BLaER1 treated with 17β-estradiol and CSF1 and Interleukin-3, amounts not matched to agents 10 nM and 100 nM (cell line): Measurements from ENCODE around the gene SEMA4D.
"Not testable (repeated sequence)": the region's sequence is repeated elsewhere in the genome, so short reads cannot be mapped to it uniquely, and the experiment has no call there.

Experiments used
- H3K27ac ChIP-seq, 11 experiments: shearing (Covaris generic); formaldehyde crosslinking; 2 replicates each; pipeline ENCODE4 v1.8.1; 2022
- H3K27me3 ChIP-seq, 11 experiments: shearing (Covaris generic); formaldehyde crosslinking; 2 replicates each; pipeline ENCODE4 v1.8.1; 2022
- H3K36me3 ChIP-seq, 11 experiments: shearing (Covaris generic); formaldehyde crosslinking; 2 replicates each; pipeline ENCODE4 v1.8.1; 2022
- H3K4me1 ChIP-seq, 10 experiments: shearing (Covaris generic); formaldehyde crosslinking; 2 replicates each; pipeline ENCODE4 v1.8.1; 2022
- H3K4me2 ChIP-seq, 11 experiments: shearing (Covaris generic); formaldehyde crosslinking; 2 replicates each; pipeline ENCODE4 v1.8.1; 2022
- H3K4me3 ChIP-seq, 10 experiments: shearing (Covaris generic); formaldehyde crosslinking; 2 replicates each; pipeline ENCODE4 v1.8.1; 2022
- H3K9ac ChIP-seq, 11 experiments: shearing (Covaris generic); formaldehyde crosslinking; 2 replicates each; pipeline ENCODE4 v1.8.1; 2022
- H3K9me3 ChIP-seq, 11 experiments: shearing (Covaris generic); formaldehyde crosslinking; replicated peaks in 1 of 11; 2 replicates each; pipeline ENCODE4 v1.8.1; 2022
- H4K20me1 ChIP-seq, 11 experiments: shearing (Covaris generic); formaldehyde crosslinking; 2 replicates each; pipeline ENCODE4 v1.8.1; 2022
- Cebpa-rat ChIP-seq, 11 experiments: shearing (Covaris generic); IDR thresholded peaks; 2 replicates each; pipeline ENCODE4 v1.8.1; 2022

Gene SEMA4D

GRCh38 chr9:89478821-89479668, 18.9 kb downstream of the SEMA4D start:
- Histone ChIP-seq H3K36me3 (peaks cover 0 to 60% (median 14%) of the 10 kb centered on the region in 11 experiments; a peak in 16 of 22 replicates), H3K27ac (peak overlapping the region in 9 of 11 experiments; percentile 22 to 70 (median 56); a peak in 17 of 22 replicates), H3K4me1 (peaks cover 44 to 84% (median 79%) of the 10 kb centered on the region in 10 experiments), H3K4me3 (no peak overlapping the region), H3K4me2 (peak overlapping the region; percentile 12 to 92 (median 56); a peak in 21 of 22 replicates), H3K9ac (0 out of 22 replicates have a peak overlapping the region, but pooled peaks of 1 of the 11 experiments have one; percentile 2), H4K20me1 (peaks cover 0 to 62% (median 11%) of the 10 kb centered on the region in 11 experiments; a peak in 9 of 22 replicates), H3K27me3 (no peaks in the 10 kb centered on the region), H3K9me3 (peaks cover 3 to 20% (median 8%) of the 10 kb centered on the region in 11 experiments; a peak in 14 of 22 replicates)
- no peak for TF ChIP-seq Cebpa-rat (IDR thresholded peaks at IDR 0.05)

GRCh38 chr9:89477811-89478630, 19.9 kb downstream of the SEMA4D start:
- peak overlapping the region in 9 of 11 experiments; percentile 15 to 68 (median 57); a peak in 17 of 22 replicates for H3K27ac ChIP-seq
- H3K27me3 ChIP-seq, result no peaks in the 10 kb centered on the region
- peaks cover 0 to 69% (median 14%) of the 10 kb centered on the region in 11 experiments; a peak in 16 of 22 replicates for H3K36me3 ChIP-seq
- peaks cover 34 to 77% (median 69%) of the 10 kb centered on the region in 10 experiments for H3K4me1 ChIP-seq
- H4K20me1 ChIP-seq, result peaks cover 0 to 55% (median 5%) of the 10 kb centered on the region in 11 experiments; a peak in 9 of 22 replicates
- H3K9me3 ChIP-seq, result peaks cover 3 to 20% (median 8%) of the 10 kb centered on the region in 11 experiments; a peak in 14 of 22 replicates
- H3K4me3 ChIP-seq, result peak overlapping the region in 2 of 10 experiments; percentile 2 to 27; a peak in 2 of 20 replicates
- peak in 1 of 11 experiments; percentile 65; a peak in 2 of 22 replicates for TF ChIP-seq Cebpa-rat (IDR thresholded peaks at IDR 0.05)
- H3K9ac ChIP-seq, result peak overlapping the region in 9 of 11 experiments; percentile 0 to 58 (median 23); a peak in 13 of 22 replicates
- H3K4me2 ChIP-seq, result peak overlapping the region; percentile 59 to 92 (median 71)

GRCh38 chr9:89477384-89477783, 20.5 kb downstream of the SEMA4D start:
- Histone ChIP-seq H3K9me3 (peaks cover 3 to 20% (median 8%) of the 10 kb centered on the region in 11 experiments; a peak in 14 of 22 replicates), H3K27ac (peak overlapping the region in 9 of 11 experiments; percentile 15 to 68 (median 57); a peak in 16 of 22 replicates), H3K4me1 (peaks cover 30 to 70% (median 63%) of the 10 kb centered on the region in 10 experiments), H3K36me3 (peaks cover 0 to 75% (median 18%) of the 10 kb centered on the region in 11 experiments; a peak in 16 of 22 replicates), H3K4me2 (peak overlapping the region; percentile 59 to 92 (median 71)), H4K20me1 (peaks cover 0 to 50% (median 5%) of the 10 kb centered on the region in 11 experiments; a peak in 9 of 22 replicates), H3K4me3 (no peak overlapping the region), H3K27me3 (no peaks in the 10 kb centered on the region), H3K9ac (peak overlapping the region in 8 of 11 experiments; percentile 0 to 58 (median 22); a peak in 5 of 22 replicates)
- TF ChIP-seq Cebpa-rat (IDR thresholded peaks at IDR 0.05), result no peak

- peaks cover 0 to 46% (median 5%) of the 10 kb centered on the region in 11 experiments; a peak in 10 of 22 replicates for H4K20me1 ChIP-seq
- no peak for TF ChIP-seq Cebpa-rat (IDR thresholded peaks at IDR 0.05)
- H3K4me3 ChIP-seq, result no peak overlapping the region
- peak overlapping the region; percentile 59 to 92 (median 71); a peak in 21 of 22 replicates for H3K4me2 ChIP-seq
- H3K27ac ChIP-seq, result peak overlapping the region in 4 of 11 experiments; percentile 23 to 68 (median 44); a peak in 1 of 22 replicates
- H3K27me3 ChIP-seq, result no peaks in the 10 kb centered on the region
- no peak overlapping the region for H3K9ac ChIP-seq
- H3K36me3 ChIP-seq, result peaks cover 0 to 70% (median 21%) of the 10 kb centered on the region in 11 experiments; a peak in 16 of 22 replicates
- H3K9me3 ChIP-seq, result peaks cover 3 to 20% (median 8%) of the 10 kb centered on the region in 11 experiments; a peak in 14 of 22 replicates
- peaks cover 30 to 68% (median 61%) of the 10 kb centered on the region in 10 experiments for H3K4me1 ChIP-seq
Observed at GRCh38 chr9:89476546-89476945, 21.4 kb downstream of the SEMA4D start.

GRCh38 chr9:89475891-89476440, 21.9 kb downstream of the SEMA4D start:
- TF ChIP-seq Cebpa-rat (IDR thresholded peaks at IDR 0.05), result no peak
- H3K4me2 ChIP-seq, result peak overlapping the region in 9 of 11 experiments; percentile 11 to 92 (median 69); a peak in 12 of 22 replicates
- H3K36me3 ChIP-seq, result peaks cover 0 to 65% (median 21%) of the 10 kb centered on the region in 11 experiments; a peak in 15 of 22 replicates
- no peak overlapping the region for H3K9ac ChIP-seq
- H3K4me1 ChIP-seq, result peaks cover 35 to 68% (median 61%) of the 10 kb centered on the region in 10 experiments
- H3K4me3 ChIP-seq, result no peak overlapping the region
- H3K27ac ChIP-seq, result peak overlapping the region in 2 of 11 experiments; percentile 23 to 57; a peak in 2 of 22 replicates
- no peaks in the 10 kb centered on the region for H3K27me3 ChIP-seq
- H3K9me3 ChIP-seq, result peaks cover 3 to 16% (median 7%) of the 10 kb centered on the region in 11 experiments; a peak in 14 of 22 replicates
- H4K20me1 ChIP-seq, result peaks cover 0 to 52% (median 6%) of the 10 kb centered on the region in 11 experiments; a peak in 9 of 22 replicates

- Histone ChIP-seq H3K27ac (peak overlapping the region in 7 of 11 experiments; percentile 9 to 57 (median 31); a peak in 9 of 22 replicates), H3K4me2 (peak overlapping the region in 2 of 11 experiments; percentile 2 to 8; a peak in 2 of 22 replicates), H3K9ac (peak overlapping the region in 1 of 11 experiments; percentile 29; a peak in 1 of 22 replicates), H4K20me1 (peaks cover 0 to 59% (median 6%) of the 10 kb centered on the region in 11 experiments; a peak in 9 of 22 replicates), H3K27me3 (no peaks in the 10 kb centered on the region), H3K4me1 (peaks cover 45 to 76% (median 70%) of the 10 kb centered on the region in 10 experiments), H3K36me3 (peaks cover 0 to 60% (median 21%) of the 10 kb centered on the region in 11 experiments; a peak in 14 of 22 replicates), H3K4me3 (no peak overlapping the region), H3K9me3 (peaks cover 0 to 7% (median 6%) of the 10 kb centered on the region in 11 experiments; a peak in 11 of 22 replicates)
- no peak for TF ChIP-seq Cebpa-rat (IDR thresholded peaks at IDR 0.05)
Observed at GRCh38 chr9:89474939-89475338, 23.0 kb downstream of the SEMA4D start.

GRCh38 chr9:89473762-89474469, 24.0 kb downstream of the SEMA4D start:
- Histone ChIP-seq H4K20me1 (peaks cover 0 to 68% (median 6%) of the 10 kb centered on the region in 11 experiments; a peak in 9 of 22 replicates), H3K36me3 (peaks cover 0 to 55% (median 21%) of the 10 kb centered on the region in 11 experiments; a peak in 14 of 22 replicates), H3K27ac (peak overlapping the region in 4 of 11 experiments; percentile 23 to 57 (median 32); a peak in 4 of 22 replicates), H3K4me1 (peaks cover 52 to 81% (median 74%) of the 10 kb centered on the region in 10 experiments), H3K4me3 (no peak overlapping the region), H3K4me2 (no peak overlapping the region), H3K9ac (no peak overlapping the region), H3K9me3 (peaks cover 0 to 2% (median 1%) of the 10 kb centered on the region in 11 experiments; a peak in 9 of 22 replicates), H3K27me3 (no peaks in the 10 kb centered on the region)
- no peak for TF ChIP-seq Cebpa-rat (IDR thresholded peaks at IDR 0.05)

GRCh38 chr9:89471796-89472320, 26.1 kb downstream of the SEMA4D start:
- not testable (repeated sequence) for H3K27ac ChIP-seq, H3K27me3 ChIP-seq, H3K9ac ChIP-seq, H3K9me3 ChIP-seq, H3K4me3 ChIP-seq
- Histone ChIP-seq H3K4me2 (peak overlapping the region in 8 of 11 experiments; percentile 49 to 73 (median 58); a peak in 14 of 22 replicates), H3K4me1 (peaks cover 45 to 82% (median 73%) of the 10 kb centered on the region in 10 experiments), H4K20me1 (peaks cover 0 to 67% (median 4%) of the 10 kb centered on the region in 11 experiments; a peak in 7 of 22 replicates), H3K36me3 (peaks cover 0 to 49% (median 21%) of the 10 kb centered on the region in 11 experiments; a peak in 12 of 22 replicates)
